Pons (tissue), 1 donor: ENCODE measurements around the gene RAB44.
"Not testable (repeated sequence)": the region's sequence is repeated elsewhere in the genome, so short reads cannot be mapped to it uniquely, and the experiment has no call there.

Experiments
- DNase-seq: peaks from one replicate; pipeline ENCODE4 v3.0.0-alpha.2; 2016; ENCODE audit warnings: low spot score

The RAB44 gene, protein sequence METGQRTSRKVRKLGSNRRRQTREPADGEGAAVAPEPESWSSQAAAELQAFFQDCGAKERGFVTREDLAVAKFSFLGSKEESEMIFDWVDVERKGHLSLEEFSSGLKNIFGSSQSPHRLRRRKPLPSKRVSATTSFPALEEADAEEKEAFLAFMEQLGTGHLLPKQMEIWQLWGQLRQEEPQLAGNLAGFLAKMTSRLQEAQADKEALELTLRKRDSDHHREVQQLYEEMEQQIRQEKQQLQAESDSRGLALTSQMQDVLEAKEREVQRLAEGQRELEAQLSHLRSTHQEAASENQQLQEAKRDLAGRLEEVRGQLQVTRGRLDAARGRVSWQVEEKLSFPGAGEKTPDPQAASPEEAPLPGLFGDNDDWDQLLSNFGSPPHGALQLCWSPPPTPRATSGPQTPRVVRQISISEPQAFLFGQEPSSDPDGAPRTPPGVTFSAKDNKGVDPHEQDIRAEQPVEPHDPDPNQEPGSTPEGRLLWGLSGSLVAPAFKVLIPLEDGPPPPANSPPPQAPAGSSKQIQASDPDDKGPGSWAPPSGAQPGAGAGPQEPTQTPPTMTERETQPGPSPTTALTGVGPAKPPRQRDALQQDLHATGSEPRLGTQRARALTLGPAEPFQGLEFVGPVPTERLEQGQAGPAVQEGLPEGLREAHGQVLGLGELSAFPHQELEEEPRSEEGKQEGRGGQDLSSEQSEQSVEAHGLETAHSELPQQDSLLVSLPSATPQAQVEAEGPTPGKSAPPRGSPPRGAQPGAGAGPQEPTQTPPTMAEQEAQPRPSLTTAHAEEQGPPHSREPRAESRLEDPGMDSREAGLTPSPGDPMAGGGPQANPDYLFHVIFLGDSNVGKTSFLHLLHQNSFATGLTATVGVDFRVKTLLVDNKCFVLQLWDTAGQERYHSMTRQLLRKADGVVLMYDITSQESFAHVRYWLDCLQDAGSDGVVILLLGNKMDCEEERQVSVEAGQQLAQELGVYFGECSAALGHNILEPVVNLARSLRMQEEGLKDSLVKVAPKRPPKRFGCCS

DNA sequence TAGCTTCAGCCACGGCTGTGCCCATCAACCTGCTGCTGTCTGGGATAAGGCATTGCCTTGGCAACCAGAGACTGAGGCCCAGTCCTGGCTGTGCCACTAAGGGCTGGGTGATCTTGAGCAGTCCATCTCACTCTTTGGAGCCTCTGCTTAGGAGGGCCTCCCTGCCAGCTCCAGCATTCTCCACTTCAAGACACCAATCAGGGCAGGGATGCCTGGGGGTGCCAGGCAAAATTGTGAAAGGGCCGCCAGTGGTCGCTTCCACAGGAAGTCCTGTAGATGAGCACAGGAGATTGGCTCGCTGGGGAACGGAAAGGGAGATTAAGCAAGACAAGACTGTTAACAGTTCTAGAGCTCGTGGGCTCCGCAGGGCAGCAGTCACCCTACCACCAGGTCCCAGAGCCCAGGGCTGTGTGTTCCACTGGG lies at the start of gene RAB44:
Gene RAB44, plus strand, starts transcription at position 346 of the 423 bp plus-strand sequence. CDS start 6,410 bp downstream, outside the sequence.
- no peak for DNase-seq

DNA sequence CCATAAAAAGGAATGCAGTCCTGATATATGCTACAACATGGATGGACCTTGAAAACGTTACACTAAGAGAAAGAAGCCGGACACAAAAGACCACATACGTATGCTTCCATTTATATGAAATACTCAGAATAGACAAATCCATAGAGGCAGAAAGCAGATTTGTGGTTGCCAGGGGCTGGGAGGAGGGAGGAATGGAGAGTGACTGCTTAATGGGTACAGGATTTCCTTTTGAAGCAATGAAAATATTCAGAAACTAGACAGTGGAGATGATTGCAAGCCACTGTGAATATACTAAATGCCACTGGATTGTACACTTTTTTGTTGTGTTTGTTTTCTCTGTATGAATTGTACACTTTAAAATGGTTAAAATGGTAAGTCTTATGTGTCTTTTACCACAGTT lies 48.5 kb upstream of the RAB44 start:
- DNase-seq: no peak

DNA sequence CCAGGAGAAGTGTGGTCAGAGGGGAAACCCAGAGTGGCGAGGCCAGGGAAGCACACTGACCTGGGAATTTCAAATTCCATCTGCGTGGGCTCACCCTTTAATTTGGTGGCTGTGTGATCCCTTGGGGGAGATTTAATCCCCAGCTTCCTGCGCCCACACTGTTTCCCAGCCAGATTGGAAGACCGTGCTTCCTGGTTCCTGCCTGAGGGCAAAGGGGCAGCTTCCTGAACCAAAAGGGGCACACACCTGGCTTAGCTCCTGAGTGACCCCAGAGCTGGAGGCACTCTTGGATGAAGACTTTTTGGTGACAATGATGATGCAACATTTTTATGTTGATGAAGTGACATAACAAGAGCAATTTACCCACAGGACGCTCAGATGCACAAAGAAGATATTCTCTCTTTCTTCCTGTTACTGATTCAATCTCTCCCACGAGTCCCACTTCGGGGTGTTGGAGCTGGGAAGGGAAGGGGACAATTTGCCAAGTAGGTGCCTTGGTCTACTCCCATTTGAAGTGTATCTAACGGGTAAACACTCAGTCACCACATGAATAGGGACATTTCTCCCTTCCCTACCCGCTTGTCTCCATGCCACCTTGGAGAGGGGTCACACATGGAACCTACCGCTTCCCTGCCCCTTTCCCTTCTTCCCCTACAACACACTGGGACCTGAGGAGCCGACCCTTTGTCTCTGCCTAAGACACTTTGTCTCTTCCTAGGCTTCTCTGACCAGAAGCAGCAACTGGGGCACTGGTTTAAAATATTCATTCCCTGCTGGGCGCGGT lies 47.7 kb upstream of the RAB44 start:
- DNase-seq: no peak

DNA sequence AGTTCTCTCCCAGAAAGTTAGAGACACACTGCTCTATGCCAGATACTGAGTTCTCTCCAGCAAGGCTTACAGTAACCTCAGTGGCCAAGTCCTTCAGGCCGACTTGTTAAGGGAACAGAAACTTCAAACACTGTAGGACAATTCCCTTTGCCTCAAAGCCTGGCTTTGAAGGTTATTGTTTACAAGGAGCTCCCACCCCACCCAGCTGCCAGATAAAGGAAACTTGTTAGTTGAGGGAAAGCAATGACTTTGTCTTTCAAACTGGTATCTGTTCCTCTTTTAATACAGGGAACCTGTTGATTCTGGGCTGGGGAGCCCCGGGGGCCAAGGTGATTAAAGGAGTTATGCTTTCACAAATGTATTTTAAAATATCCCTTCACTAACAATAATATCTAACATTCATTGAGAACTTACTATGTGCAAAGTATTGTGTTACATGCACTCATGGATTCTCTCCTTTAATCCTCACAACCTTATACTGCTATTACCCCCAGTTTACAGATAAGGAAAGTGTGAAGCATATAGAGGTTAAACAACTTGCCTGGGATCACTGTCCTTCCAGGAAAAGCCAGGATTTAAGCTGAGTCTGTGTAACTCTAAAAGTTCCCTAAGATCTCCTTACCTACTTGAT lies 46.7 kb upstream of the RAB44 start:
- DNase-seq: peak; percentile 77

DNA sequence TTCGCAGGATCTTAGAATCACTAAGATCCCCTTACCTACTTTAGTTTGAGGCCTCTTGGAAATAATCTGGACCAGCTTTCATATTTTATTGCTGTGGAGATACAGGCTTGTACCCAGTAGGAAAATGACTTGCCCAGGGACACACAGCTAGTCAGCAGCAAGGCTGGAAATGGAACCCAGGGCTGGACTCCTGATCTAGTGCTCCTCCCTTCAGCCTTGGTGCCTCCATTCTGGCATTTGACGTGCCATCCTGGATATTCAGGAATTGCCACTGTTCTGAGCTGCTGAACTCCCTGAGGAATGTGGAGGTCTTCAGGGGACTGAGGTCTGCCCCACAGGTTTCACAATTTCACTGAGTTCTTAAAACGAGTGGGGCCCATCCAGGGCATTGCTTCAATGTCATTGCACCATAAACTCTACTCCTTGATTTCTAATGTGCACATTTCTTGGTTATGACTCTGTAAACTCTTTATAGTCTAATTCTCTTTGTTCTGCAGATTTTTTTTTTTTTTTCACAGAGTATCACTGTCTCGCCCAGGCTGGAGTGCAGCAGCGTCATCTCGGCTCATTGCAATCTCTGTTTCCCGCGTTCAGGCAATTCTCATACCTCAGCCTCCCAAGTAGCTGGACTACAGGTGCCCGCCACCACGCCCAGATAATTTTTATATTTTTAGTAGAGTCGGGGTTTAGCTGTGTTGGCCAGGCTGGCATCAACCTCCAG lies 45.8 kb upstream of the RAB44 start:
- DNase-seq: no peak

DNA sequence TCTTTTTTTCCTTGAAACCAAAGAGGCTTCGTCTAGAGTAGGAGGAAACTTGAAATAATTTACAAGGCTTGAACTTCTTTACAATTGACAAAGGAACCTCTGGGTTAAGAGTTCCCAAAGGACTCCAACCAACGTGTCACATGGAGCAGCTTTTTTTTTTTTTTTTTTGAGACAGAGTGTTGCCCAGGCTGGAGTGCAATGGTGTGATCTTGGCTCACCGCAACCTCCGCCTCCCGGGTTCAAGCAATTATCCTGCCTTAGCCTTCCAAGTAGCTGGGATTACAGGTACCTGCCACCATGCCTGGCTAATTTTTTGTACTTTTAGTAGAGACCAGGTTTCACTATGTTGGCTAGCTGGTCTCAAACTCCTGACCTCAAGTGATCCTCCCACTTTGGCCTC lies 43.2 kb upstream of the RAB44 start:
- not testable (repeated sequence) for DNase-seq

DNA sequence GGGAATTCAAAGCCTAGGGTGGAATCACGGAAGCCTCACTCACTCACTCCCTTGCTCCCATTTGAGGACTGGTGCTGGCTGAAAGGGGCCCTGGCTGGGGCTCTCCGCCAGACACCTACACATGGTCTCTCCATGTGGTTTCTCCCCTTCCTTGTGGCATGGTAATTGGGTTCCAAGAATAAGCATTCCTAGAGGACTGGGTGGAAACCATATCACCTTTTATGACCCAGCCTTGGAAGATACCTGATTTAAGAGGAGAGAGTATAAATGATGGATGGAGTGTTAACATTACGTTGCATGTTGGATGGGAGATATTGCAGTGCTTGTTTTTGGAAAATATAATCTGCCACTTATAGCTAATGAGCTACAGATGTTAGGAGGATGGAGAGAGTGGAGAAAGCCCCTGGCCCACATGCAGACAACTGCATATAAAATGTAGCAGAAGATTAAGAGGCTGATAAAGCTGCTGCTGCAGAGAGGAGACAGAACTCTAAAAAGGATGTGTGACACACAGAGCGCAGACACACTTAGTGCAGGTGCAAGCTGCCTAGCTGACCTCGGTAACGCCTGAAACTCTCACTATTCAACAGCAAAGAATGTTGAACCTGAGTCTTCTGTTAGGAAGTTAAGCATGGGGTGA lies 42.4 kb upstream of the RAB44 start:
- no peak for DNase-seq

DNA sequence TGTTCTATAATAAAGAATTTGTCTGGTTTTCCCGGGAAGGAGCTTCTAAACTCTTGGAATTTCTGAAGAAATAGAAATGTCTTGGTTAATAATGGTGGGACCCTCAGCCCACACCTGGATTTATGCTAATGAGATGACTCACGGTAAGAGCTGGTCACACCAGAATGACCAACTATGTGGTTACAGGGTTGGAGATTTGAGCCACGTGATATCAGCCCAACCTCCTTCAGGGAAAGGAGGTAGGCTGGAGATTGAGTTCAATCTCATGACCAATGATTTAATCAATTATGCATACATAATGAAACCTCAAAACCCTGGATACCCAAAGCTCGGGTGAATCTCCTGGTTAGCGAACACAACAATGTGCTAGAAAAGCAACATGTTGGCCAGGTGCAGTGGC lies 41.2 kb upstream of the RAB44 start:
- no peak for DNase-seq

DNA sequence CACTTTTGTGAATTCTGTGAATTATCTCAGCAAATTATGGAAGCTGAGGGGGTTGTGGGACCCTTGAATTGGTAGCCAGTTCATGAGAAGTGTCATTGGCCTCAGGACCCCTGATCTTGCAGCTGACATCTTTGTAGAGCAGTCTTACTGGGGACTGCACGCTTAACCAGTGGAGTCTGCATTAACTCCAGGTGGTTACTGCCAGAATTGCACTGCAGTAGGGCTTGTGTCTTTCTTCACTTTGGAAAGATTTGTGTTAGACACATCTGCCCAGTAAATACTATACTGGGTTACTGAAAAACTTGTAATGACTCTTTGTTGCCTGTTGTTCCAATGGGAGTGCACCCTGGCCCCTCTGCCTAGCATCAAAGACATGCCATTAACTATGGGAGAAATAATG lies 40.4 kb upstream of the RAB44 start:
- DNase-seq: no peak

DNA sequence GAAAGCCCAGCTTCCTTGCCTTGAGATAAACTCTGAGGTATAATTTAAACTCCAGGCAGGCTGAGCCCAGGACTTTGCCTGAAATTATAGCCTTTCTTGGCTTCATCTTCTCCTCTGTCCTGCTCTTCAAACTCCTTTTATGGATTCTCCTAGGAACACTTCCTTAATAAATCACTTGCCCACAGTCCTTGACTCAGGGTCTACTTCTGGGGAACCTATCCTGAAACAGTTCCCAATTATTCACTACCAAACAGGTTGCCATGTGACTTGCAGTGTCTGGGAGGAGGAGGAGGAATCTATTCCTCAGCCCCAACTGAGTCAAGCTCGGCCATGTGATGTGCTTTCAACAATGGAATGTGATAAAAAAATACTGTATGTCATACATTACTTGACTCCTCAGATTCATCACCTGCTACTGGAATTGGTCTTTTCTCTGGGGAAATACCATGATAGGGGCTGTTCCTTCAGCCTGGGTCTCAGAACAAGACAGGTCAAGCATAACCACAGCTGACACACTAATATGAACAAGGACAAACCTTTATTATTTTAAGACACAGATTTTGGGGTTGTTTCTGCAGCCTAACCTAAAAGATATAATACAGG lies 39.6 kb upstream of the RAB44 start:
- DNase-seq: no peak

DNA sequence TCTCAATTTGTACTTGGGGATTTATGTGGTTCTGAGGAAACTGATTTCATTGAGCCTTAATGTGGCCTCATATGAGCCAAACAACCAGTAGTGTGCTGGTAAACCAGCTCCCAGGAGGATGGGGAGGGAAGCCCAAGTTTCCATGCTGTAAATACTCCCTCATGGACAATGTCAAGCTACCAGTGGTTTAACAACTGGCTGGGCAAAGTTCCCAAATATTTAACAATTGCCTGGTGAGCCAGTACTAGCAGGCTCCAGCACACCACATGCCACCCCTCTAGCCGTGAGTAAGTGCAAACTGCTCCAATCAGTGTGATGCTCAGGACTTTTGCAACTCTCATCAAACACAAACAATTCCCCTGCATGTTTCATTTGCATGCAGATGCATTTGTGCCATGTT lies 38.4 kb upstream of the RAB44 start:
- no peak for DNase-seq

DNA sequence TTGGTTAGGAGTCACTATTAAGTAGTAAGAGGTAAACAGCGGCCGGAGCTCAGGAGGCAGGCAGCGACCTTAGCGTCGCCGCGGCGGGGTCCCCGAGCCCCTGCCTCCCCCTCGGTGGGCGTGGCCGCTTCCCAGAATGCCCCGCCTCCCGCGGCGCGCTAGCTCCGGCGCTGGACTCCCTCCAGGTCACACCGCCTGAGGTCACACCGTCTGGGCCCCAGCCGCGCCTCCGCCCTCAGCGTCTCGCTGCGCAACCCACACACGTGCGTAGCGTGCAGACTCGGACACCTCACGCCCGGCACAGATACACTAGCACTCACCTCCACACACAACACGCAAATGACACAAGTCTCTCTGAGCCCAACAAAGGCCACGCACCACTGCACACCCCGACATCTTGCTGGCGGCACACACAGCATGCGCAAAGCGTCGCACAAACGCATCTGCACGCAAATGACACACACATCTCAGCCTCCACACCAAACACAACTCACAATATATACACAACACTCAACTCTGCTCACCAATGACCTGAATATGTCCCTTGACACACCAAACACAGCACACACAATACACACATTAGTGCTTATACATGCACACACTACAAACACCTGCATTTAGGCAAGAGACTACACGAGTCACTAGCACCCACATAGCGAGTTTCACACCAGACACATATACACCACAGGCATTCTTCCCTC lies 36.7 kb upstream of the RAB44 start:
- DNase-seq: no peak

DNA sequence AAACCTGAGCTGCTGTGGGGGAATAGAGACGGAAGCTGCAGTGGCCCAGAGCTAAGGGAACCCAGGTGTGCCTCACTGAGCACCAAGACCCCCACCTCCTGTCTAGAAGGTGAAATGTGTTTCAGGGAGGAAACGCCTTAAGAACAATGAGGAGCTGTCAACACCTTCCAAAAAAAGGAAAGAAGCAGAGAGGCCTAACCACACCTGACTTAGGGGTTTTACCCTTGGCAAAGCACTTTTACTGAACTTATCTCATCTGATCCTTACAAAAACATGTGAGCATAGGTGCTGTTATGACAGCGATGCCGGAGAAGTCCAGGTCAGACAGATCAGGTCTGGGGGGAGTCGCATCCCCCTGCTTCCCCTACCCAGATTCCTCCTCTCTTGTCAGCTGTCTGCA lies 35.2 kb upstream of the RAB44 start:
- no peak for DNase-seq

DNA sequence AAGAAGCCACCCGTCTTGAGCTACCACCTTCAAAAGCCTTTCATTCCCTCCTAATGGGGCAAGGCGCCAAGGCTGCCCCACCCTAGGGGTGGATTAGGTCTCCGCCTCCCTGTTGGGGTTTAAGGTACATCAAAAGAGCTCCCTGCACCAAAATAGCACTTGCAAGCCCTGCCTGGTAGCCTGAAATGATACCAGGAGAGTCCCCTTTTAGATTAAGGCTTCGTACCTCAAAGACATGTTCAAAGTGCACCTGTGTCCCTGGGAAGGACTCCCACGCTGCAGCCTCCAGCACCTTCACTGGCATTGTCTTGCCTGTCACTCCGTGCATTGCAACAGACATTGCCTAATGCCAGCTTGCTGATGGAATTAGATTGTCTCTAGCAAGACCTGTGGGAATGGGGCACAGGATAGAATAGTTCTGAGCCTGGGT lies 34.8 kb upstream of the RAB44 start:
- DNase-seq: no peak

DNA sequence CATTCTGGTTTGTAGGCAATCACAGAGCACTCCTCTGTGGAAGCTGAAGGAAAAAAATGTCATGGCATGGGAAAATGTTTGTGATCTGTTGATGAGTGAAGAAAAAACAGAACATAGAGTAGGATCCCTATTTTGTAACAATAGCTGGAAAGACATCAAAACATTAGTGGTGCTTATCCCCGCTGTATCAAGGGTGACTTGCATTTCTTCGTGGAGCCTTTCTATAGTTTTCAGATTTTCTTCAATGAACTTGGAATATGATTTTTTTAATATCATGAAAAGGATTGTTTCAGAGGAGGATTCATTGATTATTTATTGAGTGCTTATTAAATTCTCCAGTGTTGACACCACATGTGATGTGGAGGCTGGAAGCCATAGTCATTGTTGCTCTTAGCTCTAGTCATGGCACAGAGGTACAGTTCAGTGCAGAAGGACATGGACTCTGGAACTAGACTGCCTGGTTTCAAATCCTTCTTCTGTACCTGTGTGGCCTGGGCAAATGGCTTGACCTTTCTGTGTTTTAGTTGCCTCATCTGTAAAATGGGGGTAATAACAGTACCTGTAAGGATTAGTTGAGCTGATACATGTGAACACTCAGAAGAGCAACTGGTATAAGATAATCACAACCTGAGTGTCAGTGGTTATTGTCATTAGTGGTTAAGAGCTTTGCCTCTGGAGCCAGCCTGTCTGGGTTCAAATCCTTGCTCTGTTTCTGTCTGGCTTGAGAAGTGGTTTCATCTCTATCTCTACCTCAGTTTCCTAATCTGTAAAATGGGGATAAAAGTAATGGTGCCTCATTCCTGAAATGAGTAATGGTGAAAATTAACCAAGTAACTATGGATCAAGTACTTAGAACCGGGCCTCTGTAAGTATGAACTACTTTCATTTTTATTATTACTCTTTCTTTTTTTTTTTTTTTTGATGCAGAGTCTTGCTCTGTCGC lies 33.9 kb upstream of the RAB44 start:
- no peak for DNase-seq

DNA sequence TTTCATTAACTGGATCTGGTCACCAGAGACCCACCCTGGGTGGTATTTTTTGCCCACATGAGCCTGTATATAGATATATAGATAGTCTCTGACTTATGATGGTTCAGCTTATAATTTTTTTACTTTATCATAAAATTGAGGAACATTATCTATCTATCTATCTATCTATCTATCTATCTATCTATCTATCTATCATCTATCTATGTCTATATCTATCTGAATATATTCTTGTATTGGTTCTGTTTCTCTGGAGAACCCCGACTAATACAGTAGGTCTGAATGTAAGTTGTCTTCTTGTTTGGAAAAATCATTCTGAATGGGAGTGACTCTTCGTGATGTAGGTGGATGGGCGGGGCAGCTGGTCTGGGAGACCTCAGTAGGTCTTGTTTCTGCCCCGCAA lies 32.4 kb upstream of the RAB44 start:
- DNase-seq: no peak

DNA sequence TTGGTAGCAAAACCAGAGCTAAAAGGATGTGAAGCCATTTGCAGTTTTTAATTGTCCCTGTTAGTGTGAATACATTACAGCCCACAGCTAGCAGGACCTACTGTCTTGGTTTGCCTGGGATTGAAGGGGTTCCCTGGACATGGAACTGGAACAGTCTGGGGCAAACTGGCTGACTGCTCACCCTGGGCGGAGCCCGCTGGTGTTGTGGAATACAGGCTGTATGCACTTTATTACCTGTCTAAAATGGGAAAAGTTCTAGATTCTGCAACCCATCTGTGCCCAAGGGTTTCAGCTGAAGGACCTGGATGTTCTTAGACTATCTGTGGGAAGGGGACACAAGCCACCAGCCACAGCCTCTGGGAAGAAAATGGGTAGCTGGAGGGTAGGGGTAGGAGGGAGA lies 31.3 kb upstream of the RAB44 start:
- no peak for DNase-seq
